ENCODE measurements around the gene SOX1.

The SOX1 gene

GRCh38 chr13:112067116-112067741 is at the start of gene SOX1:
TSS of gene SOX1 (plus strand) at chr13:112067149. CDS start at chr13:112067659, 510 bp downstream.
- no peak for DNase-seq

DNA sequence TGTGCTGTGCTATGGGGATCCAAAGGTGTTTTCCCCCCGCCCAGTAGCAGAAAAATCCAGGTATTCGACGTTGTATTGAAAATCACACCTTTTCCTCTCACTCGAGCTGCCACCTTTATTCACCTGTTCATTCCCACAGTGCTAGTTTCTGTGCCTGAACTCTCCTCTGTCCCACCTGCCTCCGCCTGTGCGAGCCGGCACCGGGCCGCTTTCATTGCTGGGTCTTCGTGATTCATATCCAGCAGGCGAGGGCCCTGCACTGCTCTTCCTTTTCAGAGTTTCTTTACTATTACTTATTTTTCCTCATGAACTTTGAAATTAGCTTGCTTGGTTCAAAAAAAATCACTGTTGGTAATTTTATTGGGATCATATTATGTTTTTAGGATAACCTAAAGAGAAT is 42.4 kb upstream of the SOX1 start:
- no peak for DNase-seq

DNA sequence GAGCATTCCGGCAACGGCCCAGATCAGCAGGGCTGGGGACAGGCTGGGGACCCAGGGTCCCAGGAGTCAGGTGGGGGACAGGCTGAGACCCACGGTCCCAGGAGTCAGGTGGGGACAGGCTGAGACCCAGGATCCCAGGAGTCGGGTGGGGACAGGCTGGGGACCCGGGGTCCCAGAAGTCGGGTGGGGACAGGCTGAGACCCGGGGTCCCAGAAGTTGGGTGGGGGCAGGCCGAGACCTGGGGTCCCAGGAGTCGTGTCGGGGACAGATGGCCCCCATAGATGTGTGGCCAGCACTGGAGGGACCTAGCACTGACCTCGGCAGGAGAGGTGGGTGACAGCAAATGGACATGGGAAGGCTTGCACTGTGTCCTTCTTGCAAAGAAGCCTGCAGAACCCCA is 39.7 kb upstream of the SOX1 start:
- DNase-seq = no peak

DNA sequence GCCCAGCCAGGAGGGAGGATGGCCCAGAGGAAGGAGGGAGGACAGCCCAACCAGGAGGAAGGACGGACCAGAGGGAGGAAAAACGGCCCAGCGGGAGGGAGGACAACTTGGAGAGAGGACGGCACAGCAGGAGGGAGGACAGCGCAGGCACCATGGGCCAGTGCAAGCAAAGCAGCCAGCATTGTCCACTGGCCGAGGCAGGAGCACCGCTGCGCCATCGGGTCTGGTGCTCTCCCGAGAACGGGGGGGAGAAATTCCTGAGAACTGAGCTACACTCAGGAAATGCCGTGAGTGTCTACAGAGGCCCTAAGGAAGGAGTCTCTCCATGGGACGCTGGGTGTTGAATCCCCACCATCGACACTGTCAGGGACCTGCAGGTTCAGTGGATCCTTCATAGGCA is 38.5 kb upstream of the SOX1 start:
- no peak for DNase-seq

DNA sequence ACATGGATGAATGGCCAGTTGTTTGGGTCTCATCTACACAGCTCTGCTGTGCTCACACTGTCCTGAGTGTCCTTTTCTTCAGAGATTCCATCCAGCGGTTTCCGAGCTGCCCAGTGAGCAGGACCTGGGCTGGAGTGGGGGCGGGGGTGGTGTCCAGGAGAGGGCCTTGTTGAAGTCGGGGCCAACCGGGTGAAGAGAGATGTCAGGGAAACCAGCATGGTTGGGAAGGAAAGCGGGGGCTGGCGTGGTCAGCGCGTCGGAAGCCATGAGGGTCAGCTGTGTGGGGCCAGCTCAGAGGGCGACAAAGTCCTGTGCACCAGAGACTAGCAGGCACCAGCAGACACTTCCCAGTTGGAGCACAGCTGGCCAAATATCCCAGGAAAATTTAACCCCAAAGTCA is 37.8 kb upstream of the SOX1 start:
- DNase-seq = no peak

DNA sequence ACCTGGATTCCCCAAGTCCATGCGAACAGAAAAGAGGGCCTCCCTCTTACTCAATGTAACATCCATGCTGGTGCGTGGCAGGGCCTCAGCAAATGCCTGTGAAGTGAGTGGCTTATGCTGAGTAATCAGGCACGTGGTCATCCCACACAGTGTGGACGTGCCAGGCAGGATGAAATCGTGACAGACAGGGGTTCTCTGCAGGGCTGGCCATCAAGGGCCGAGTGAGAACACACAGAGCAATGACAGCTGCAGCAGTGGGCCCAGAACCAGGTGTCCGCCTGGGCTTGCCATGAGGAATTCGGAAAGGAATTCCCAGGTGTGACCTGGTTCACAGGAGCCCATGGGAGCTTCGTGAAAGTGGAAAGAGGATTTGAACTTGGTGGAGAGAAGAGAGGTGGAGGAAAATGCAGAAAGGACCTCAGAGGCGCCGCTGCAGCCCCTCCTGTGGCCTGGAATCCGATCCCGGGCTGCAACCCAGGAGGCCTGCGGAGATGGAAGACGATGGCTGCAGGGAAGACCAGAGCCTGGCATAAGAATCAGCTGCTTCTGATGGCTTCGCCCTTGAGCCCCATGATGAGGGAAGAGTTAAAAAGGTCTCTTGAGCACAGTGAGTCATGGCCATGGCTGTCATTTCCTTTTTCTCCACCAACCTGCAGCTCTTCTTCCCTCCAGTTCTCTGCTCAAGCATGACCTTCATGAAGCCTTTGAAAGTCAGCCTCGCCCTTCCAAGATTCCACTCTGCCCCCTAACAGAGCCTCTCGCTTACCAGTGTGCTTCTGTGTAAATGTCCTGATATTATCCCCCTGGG is 34.6 kb upstream of the SOX1 start:
- no peak for DNase-seq

GRCh38 chr13:112034231-112034630 is 32.7 kb upstream of the SOX1 start:
- DNase-seq = no peak

GRCh38 chr13:112034846-112035245 is 32.1 kb upstream of the SOX1 start:
- no peak for DNase-seq

GRCh38 chr13:112042496-112042895 is 24.5 kb upstream of the SOX1 start:
- DNase-seq = no peak

- no peak for DNase-seq
Measured at GRCh38 chr13:112052213-112052612, 14.7 kb upstream of the SOX1 start.

GRCh38 chr13:112053167-112053743 is 13.7 kb upstream of the SOX1 start:
- no peak for DNase-seq

DNA sequence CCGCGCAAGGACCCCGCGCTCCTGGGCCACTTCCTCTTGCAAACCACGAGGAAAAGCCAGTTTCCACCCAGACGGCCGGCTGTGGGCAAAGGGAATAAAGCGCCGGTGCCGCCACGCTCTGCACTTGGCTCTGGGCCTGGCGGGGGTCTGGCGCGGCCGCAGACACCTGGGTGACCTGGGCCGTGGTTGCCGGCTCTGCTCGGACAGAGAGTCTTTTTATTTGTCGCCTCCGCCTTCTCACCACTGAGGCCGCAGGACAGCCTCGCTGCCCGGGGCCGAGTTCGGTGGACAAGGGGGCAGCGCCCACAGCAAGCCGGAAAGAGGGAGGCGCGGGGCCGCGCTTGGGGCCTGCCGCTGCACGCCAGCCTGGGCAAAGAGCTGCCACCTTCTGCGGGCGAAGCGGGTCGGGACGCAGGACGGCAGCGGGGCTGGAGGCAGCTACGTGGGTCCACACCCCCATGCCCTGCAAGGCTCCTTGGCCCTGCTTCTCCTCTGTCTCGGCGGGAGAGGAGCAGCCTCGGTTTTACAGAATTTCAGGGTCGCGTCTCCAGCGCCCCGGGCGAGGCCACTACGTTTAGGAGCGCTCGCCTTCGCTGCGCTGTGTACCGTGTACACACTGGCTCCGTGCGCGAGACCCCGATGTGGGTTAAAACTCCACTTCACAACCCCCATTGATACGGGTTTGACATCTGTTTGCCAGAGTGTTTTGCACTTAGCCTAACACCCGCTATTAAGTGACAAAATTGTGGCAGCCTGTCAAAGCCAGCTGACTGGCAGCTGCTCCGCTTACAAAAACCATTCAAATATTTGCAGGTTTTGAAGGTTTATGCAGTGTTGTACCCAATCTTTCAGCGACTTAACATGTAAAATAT is 13.0 kb upstream of the SOX1 start:
- DNase-seq = no peak

- DNase-seq = no peak
Measured at GRCh38 chr13:112054616-112055015, 12.3 kb upstream of the SOX1 start.

GRCh38 chr13:112055036-112055914 is 11.7 kb upstream of the SOX1 start:
- no peak for DNase-seq

- no peak for DNase-seq
Measured at GRCh38 chr13:112055915-112056269, 11.1 kb upstream of the SOX1 start.

- no peak for DNase-seq
Measured at GRCh38 chr13:112056284-112056727, 10.6 kb upstream of the SOX1 start.

- no peak for DNase-seq
Measured at GRCh38 chr13:112056739-112057438, 10.1 kb upstream of the SOX1 start.

DNA sequence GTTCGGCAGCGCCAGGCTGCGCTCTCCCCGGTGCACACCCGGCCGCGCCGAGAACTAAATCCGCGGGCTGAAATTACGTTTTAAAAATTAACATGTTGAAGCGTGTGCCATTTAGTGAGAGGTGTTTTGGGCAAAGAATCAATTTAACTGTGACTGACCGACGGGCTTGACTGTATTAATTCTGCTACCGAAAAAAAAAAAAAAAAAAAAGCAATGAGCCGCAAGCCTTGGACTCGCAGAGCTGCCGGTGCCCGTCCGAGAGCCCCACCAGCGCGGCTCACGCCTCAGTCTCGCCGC is 9.6 kb upstream of the SOX1 start:
- DNase-seq = no peak

- no peak for DNase-seq
Measured at GRCh38 chr13:112057736-112058518, 9.0 kb upstream of the SOX1 start.

DNA sequence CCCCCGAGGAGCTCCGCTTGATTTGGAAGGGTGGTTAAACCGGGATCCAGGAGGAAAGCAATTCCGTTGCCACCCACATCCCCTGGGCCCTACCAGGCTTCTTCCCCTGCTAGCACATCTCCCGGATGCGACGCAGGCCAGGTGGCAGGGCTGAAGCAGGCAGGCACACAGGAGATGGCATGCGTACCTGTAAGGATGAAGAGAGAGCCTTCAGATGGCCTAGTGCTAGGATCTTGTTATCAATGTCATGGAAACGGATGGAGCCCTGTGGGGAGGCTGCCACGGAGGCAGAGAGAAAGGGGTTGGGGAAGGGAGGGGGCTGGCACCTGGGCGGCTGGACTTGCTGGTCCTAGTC is 8.5 kb upstream of the SOX1 start:
- no peak for DNase-seq

DNA sequence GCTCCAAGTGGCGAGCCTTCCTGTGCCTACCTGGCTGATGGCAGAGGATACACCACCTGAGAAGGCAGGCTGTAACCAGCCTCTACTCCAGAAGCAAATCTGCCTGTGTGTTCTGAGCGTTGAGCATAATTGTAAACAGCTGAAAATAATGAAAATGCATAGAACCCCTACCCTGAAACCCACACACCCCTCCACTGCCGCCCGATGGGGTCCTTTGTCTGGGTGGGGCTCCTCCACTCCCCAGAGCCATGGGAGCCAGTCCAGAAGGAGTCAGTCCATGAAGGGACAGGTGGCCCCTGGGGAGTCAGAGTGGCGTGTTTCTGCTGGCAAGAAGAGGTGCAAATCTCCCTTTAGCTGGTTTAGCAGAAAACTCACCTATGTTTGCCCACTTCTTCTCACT is 8.0 kb upstream of the SOX1 start:
- DNase-seq = no peak

All from DMS53 (cell line).